Measurements from ENCODE around the gene UBE2C.

UBE2C gene

GRCh38 chr20:45833883-45834796 is 21.7 kb downstream of the UBE2C start:
- peak; percentile 31 for DNase-seq

GRCh38 chr20:45834797-45835161 is 22.3 kb downstream of the UBE2C start:
- no peak for DNase-seq

DNA sequence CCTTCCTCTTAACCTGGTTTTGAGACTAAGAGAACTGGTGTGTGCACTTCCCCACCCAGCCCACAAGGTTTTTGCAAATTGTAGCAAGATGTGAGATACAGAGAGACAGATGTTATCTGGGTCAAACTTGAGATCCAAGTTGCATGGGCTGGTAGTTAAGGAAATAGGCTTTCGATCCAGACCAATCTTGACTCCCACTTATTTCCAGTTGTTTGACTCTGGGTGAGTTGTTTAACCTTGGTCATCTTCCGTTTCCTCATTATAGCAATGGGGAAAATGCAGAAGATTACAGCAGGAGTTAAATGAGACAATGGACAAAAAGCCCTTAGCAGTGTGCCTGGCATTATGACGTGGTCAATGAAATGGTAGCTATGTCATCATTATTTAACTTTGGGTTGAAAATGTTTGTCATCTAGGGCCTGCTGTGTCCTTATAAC is 22.9 kb downstream of the UBE2C start:
- no peak for DNase-seq

DNA sequence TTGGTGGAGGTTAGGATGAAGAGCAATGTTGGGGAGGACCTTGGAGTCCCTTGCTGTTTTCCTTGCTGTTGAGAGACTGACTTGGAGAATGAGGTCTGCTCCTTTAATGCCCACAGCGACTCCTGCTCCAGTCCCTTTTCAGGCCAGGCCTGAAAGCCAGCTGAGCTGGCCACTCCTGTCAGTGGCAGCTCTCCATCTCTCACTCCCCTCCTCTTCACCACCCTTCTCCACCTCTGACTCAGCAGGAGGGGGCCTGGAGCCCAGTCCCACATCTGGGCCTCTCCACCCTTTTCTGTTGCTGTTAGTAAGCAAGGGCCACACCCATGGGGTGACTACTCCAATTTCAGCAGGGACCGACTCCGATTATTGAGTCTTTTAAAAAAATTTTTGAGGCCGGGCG is 23.4 kb downstream of the UBE2C start:
- DNase-seq = no peak

GRCh38 chr20:45836841-45837240 is 24.4 kb downstream of the UBE2C start:
- DNase-seq = no peak

DNA sequence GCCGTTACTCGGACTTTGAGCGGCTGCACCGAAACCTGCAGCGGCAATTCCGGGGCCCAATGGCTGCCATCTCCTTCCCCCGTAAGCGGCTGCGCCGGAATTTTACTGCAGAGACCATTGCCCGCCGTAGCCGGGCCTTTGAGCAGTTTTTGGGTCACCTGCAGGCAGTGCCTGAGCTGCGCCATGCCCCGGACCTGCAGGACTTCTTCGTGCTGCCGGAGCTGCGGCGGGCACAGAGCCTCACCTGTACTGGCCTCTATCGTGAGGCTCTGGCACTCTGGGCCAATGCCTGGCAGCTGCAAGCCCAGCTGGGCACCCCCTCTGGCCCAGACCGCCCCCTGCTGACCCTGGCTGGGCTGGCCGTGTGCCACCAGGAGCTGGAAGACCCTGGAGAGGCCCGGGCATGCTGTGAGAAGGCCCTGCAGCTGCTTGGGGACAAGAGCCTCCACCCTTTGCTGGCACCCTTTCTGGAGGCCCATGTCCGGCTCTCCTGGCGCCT is 28.3 kb downstream of the UBE2C start:
- no peak for DNase-seq

GRCh38 chr20:45841407-45842129 is 29.1 kb downstream of the UBE2C start:
- DNase-seq = no peak

DNA sequence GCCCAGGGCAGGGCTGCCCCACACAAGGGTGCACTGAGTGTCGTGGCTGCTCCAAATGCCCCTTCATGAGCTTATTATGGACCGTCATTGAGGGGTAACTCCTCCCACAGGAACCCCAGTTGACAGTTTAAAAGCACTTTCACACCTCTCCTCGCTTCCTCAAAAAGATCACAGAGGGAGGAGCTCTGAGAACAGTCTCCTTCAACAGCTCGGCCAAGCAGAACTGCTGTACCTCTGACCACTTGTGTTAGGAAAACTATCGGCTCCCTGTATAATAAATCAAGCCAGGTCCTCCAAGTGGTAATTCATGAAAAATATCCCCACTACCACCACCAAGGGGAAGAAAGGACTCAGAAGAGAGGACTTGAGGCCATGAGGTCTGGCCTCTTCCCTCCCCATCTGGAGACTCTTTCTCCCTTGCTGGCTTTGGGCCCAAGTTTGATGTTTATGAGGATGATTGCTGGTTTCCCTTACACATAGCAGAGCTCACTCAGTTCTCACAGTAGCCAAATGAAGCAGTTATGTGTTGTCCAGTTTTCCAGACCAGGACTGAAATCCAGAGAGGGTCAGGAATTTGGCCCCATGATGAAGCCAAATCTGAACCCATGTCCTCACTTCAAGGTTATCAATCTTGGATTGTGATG is 29.8 kb downstream of the UBE2C start:
- no peak for DNase-seq

DNA sequence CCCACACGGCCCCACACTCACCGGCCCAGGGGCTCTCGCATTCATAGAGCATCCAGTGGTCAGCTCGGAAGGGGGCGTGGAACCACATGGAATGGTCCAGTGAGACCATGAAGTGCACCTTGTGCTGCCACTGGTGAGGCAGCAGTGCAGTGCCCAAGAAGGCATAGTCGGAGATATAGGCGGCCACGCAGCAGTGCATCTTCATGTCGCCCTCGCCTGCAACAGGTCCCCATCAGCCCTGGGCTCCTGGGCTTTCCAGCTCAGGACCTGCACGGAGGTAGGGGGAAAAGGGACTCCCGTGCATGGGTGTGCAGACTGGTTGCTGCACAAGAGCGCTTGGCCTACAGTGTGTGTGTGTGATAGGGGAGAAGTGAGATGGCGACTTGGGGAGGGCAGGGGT is 31.1 kb downstream of the UBE2C start:
- DNase-seq = no peak

- DNase-seq = no peak
These were observed 33.0 kb downstream of the UBE2C start for GRCh38 chr20:45845452-45845851.

DNA sequence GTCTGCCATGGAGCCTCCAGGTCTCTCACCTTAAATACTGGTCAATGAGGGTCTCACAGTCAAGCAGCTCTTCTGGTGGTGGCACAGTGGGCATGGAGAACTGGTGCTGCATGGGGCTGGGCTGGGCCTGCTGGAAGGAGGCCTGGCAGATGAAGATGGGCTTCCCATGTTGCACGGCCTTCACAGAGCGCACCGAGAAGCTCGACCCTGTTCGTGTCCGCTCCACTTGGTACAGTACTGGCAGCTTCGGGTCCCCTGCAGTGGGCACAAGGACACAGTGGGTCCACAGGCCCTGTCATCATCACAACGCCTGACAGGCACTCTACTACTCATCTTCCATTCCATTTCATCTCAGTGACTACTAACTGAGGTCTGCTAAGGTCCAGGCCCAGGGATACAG is 36.0 kb downstream of the UBE2C start:
- no peak for DNase-seq

DNA sequence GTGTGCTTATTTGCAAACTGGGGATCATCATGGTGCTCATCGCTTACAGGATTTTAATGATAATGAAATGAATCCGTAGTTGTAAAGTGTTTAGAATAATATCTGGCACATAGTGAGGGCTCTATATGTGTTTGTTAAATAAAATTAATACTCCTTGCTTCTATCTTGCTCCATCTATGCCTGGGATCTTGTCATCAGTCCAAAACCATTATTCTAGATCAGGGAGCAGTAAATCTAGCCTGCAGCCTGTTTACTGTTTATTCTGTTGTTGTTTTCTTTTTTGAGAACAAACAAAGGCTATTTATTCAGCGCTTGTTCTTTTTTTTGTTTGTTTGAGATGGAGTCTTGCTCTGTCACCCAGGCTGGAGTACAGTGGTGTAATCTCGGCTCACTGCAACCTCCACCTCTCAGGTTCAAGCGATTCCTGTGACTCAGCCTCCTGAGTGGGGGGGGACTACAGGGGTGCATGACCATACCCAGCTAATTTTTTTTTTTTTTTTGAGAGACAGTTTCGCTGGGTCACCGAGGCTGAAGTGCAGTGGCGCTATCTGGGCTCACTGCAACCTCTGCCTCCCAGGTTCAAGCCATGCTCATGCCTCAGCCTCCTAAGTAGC is 36.6 kb downstream of the UBE2C start:
- no peak for DNase-seq

- no peak for DNase-seq
These were observed 37.8 kb downstream of the UBE2C start for GRCh38 chr20:45850238-45850637.

DNA sequence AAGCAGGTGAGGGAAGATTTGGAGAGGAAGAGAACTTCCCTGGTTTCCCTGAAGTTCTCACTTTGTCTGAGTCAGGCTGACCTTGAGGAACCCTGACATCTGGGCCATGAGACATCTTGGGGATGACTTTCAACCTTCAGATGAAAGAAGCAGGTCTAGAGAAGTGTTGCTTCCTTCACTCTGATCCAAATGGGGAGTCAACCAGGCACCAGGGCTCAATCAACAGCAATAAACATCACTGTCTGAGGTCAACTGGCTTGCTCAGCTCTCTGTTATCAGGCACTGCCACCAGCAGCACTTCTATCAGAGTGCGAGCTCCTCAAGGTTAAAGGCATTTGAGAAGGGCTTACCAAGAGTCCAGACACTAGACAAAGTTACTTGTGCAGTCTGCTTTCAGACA is 38.5 kb downstream of the UBE2C start:
- no peak for DNase-seq

- no peak for DNase-seq
These were observed 39.1 kb downstream of the UBE2C start for GRCh38 chr20:45851501-45851900.

- no peak for DNase-seq
These were observed 39.9 kb downstream of the UBE2C start for GRCh38 chr20:45852326-45852725.

GRCh38 chr20:45853484-45853883 is 41.0 kb downstream of the UBE2C start:
- DNase-seq = no peak

GRCh38 chr20:45857114-45857881 is 44.9 kb downstream of the UBE2C start, which contains the start of the genes ACOT8 and ZSWIM3:
TSS of gene ACOT8 (minus strand) at chr20:45857392. CDS start at chr20:45857315, 77 bp downstream.
TSS of gene ZSWIM3 (plus strand) at chr20:45857614. CDS start at chr20:45857826, 212 bp downstream.
- peak; percentile 99 for DNase-seq

- DNase-seq = peak; percentile 39
These were observed 45.4 kb downstream of the UBE2C start for GRCh38 chr20:45857882-45858216.

DNA sequence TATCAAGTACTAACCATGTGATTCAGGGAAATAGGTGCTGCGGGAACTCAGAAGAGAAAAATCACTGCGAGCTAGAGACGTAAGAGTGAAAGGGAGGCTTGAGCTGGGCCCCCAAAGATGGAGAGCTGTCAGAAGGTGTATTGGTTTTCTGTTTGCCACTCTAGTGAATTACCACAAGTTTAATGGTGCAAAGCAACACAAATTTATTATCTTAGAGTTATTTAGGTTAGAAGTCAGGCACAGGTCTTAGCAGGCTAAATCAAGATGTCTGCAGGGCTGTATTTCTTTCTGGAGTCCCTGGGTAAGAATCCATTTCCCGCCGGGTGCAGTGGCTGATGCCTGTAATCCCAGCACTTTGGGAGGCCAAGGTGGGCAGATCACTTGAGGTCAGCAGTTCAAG is 47.5 kb downstream of the UBE2C start:
- DNase-seq = no peak

DNA sequence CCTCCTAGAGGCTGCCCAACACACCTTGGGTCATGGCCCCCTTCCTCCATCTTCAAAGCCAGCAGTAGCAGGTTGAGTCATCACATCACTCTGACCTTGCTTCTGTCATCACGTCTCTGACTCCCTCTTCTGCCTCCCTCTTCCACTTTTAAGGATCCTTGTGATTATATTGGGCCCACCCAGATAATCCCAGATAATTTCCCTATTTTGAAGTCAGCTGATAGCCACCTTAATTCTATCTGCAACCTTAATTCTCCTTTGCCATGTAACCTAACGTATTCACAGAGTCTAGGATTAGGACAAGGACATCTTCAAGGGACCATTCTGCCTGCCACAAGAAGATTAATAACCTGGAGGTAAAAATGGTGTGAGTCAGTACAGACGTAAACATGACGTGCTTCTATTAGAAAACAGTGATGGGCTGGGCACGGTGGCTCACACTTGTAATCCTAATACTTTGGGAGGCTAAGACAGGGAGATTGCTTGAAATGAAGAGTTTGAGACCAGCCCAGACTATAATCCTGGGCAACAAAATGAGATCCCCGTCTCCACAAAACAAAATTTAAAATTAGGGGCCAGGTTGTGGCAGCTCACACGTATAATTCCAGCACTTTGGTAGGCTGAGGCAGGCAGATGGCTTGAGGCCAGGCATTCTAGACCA is 48.2 kb downstream of the UBE2C start:
- DNase-seq = no peak

All from NCI-H446 treated with DMSO at 0.1 percent for 48 hours (cell line).